HG03565 (cell line): ENCODE results near the gene MON2.
A peak's percentile ranks its signal among the peaks of the same experiment; 100 is the strongest.

ENCODE experiments used
- ATAC-seq: cut with Tn5 transposase; IDR thresholded peaks from one replicate; pipeline ENCODE4 v1.9.1; 2021; ENCODE audit warnings: mild to moderate bottlenecking, moderate library complexity; ENCODE audit not compliant: unreplicated experiment

The MON2 gene

DNA sequence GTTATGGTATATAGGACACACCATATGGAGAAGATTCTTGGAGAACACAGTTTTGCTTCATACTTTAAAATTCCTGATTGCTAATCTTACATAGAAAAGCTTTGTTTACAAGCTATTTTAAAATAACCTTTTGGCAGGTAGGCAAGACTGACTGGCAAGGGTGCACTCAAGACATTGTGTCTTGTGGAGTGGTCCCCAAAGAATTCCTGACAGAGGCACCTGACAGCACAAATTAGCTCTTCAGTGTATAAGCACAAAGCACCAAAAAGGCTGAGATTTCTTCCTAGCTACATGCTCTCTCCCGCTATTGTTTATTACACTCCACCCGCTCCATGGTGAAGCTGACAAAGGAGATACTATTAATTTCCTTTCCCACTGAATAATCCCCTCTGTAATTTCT lies 139.4 kb downstream of the MON2 start:
- ATAC-seq = no peak

DNA sequence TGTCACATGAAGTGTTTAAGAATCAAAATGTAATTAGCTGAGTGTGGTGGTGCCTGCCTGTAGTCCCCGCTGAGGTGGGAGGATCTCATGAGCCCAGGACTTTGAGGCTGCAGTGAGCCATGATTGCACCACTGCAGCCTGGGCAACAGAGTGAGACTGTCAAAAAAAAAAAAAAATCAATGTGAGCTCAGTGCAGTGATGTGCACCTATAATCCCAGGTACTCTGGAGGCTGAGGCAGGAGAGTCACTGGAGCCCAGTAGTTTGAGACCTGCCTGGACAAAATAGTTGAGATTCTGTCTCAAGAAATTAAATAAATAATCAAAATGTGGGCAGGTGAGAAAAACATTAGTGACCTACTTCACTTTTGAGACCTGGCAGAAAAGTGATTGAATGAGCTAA lies 140.0 kb downstream of the MON2 start:
- ATAC-seq = no peak

DNA sequence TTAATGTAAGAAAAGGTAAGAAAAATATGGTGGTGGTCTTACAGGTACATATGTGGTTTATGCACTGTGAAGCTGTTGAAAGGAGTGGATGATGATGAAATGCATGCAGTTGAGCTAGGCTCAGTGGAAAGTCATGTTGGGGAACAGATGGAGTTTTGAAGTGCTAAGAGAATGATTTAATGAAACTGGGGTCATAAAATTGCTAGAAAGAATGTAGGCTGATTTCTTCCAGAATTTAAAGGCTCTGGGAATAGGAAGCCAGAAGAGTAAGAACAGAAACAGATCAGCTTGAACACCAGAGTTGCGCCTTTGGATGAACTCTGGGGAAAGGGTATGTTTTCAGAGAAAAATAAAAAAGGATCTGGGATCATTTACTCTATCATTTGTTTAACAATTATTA lies 146.5 kb downstream of the MON2 start:
- no peak for ATAC-seq

DNA sequence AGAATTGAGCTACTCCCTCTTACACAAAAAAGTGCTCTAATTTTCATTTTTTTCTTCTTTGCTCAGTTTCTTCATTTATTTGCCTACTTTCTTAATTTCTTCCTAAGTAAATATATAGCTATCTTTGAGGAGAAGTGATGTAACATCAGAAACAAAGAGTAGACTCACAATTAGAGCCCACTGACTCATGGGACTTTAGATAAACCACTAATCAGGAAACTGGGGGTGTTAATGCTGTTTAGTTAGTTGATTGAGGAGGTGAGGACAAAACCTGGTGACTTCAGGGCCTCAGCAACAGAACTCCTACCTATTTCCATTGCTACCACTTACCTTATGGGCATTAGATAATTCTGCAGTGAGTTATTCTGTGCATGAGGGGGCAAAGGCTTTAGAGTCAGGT lies 151.7 kb downstream of the MON2 start:
- no peak for ATAC-seq

DNA sequence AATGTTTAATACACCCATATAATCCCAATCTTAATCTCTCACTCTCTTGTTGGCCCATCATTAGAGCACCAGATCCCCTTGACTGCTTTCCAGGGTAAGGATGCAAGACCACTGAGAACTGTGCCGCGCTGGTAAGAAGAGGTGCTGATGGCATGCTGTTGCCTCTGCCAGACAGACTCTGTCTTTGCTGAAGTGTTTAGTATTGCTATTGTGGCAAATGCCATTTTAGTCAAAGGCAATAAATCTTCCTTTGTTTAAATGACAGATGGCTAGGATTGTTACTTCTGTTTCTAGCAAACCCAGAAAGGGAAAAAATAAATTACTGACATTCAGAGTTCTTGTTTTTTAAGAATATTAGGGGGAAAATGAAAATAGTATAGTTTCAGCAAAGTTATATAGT lies 152.3 kb downstream of the MON2 start:
- no peak for ATAC-seq

DNA sequence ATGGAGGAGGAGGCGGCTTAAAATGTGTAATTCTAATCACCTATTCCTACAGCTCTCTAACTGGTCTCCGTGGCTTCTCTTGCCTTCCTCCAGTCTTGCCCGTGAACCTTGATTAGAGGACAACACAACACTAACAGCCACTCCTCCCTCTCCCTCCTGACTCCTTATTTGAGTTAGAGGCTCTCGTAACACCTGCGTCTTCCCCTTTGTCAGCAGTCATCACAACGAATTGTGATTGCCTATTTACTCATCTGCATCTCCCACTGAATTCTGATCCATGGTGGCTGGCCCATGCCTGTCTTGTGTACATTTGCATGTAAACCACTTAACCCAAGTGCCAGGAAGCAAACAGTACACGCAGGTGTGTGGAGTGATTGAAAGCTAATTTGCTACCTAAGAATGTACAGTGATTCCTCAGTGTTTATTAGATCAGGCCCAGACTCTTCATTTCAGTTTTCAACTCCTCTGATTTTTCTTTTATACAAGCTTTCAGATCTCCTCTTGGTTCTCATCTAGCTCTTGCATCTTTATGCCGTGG lies 154.5 kb downstream of the MON2 start:
- no peak for ATAC-seq

DNA sequence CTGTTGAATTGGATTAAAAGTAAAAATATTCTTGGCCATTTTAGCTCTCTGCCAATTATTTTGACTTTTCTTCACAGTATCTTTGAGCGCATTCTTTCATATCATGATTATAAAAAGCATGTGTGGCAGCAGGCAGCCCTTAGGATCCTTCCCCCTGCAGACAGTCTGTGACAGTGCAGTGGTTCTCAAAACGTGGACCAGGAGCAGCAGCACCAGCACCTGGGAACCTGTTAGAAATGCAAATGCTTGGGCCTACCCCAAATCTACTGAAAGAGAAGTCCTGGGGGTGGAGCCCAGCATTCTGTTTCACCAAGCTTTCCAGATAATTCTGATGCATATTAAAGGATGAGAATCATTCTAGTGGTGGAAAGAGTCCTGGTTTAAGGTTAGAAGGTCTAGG lies 155.6 kb downstream of the MON2 start:
- no peak for ATAC-seq

DNA sequence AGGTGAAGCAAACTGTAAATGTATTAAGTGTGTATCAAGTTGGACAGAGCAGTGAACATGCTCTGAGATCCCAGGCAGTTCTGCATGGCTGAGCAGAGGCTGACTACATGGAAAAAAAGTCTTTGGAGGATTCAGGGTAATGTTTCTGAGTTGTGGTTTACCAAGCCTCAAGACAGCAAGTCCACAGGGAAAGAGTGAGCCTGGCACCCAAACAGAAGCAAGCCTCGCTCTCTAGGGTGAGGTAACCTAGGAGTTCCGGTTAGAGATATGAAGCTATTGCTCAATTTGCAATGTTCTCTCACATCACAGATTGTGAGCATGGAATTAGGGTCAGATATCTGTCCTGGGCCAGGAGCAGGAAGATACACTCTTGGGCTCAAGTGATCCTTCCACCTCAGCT lies 158.6 kb downstream of the MON2 start:
- no peak for ATAC-seq

DNA sequence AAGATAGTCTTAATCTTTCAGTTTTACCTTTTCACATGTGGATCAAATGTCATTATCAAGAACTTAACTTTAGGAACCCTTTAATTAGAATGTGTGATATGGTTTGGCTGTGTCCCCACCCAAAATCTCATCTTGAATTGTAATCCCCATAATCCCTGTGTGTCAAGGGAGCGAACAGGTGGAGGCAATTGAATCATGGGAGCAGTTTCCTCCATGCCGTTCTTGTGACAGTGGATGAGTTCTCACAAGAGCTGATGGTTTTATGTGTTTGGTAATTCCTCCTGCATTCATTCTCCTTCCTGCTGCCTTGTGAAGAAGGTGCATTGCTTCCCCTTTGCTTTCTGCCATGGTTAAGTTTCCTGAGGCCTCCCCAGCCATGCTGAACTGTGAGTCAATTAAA lies 160.6 kb downstream of the MON2 start:
- ATAC-seq = no peak

DNA sequence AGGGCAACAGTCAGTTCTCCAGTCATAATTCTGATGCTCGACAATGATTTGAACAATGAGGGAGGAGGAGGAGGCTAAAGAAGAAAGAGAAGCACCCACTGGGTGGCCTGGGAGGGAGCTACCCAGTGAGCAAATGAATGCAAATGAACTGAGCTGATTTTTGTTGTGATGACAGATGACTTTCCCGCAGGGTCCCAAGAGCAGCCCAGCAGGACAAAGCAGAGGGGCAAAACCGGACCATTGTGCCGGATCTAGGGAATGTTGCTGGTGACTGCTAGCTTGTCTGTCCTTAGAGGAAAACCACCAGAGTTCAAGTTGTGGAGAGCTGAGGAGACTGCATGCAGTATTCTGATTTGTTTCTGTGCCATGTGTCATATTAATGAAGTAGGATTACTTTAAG lies 162.8 kb downstream of the MON2 start:
- no peak for ATAC-seq

DNA sequence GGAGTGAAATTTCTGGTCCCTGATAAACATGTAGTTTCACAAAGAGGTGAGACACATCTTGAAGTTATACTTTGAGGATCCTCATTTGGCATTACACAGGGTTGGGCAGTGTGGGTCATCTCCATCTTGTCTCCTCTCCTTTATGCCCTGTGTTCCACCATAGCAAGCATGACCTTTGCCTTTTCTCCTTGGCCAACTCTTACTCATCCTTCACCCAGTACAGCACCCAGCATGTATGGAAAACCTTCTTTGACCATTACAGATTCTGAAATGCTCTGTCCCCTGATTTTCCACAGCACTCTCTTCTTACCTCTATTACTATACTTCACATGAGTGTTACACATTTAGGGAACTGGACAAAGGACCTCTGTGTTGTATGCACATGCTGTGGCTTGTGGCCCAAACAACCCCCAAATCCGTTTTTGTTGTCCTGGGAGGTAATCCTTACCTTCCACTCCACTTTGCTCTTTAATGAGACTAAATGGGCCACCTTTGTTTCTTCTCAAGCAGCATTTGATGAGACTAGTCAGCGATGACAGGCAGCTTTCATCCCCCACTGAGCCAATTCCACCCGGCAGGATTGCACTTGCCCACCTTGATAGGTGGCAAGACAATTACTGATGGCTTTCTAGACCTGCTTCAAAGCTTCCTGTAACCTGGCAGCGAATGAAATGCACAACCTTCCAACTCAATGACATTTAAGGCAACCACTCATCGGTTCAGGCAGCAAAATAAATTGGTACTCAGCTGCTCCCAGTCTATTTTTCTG lies 163.5 kb downstream of the MON2 start:
- no peak for ATAC-seq

DNA sequence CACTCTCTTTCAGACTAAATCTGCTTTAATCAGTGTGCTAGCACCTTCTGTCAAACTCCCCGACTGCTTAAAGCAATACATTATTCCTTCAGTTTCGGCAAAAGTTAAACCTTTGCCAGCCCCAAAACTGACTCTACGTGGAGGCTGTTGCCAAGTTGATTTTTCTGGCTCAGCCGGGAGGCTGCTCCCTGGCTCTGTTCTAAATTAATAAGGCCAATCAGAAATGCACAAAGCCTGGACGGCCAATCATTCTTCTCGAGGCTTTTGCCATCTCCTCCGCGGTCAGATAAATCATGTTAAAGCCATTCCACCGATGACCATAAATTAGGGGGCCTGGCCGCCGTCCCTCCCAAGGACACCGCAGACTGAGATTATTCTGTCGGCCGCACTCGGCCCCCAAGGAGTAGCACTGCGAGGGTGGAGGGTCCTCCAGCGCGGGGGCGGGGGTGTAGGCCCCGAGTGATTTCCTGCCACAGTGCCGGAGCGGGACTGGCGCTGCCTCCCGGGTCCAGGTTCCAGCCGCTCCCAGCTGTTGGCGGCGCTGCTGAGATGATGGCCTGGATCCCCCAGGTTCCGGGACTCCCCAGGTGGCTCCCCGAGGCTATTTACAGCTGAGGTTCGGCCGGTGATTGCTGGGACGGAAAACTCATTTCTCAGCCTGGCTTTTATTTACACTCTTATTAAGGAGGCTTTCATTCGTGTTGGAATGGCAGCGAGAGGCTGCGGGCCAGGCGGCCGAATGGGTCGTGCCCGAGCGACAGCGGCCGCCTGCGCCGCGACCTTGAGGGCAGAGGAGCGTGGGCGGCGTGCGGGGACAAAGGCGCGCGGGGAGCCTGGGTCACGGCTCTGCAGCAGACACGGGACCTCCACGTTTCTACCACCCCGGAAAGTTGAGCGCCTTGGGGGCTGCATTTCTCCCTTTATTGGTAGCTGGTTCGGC lies 165.1 kb downstream of the MON2 start:
- peak; percentile 35 for ATAC-seq

DNA sequence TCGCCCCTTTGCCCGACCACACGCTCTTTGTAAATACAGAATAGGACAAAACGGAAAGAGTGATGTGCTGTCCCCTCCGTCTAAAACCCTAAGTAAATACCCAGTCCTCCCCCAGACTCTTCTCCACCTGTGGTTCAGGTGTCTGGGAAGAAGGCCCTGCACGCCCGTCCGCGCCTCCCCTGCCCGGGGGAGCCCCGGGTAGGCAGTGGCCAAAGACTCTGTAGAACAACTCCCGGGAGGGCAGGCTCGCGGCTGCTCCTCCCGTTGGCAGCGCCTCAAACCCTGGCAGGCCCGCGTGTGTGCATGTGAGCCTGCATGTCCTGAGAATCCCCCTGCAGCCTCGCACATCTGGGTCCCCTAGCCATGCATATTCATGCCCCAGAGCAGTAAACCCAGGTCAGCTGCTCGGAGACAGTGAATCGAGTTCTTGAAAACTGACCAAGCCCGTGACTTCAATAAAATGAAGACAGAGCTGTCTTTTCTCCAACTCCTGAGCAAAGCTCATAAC lies 165.8 kb downstream of the MON2 start:
- peak; percentile 32 for ATAC-seq

DNA sequence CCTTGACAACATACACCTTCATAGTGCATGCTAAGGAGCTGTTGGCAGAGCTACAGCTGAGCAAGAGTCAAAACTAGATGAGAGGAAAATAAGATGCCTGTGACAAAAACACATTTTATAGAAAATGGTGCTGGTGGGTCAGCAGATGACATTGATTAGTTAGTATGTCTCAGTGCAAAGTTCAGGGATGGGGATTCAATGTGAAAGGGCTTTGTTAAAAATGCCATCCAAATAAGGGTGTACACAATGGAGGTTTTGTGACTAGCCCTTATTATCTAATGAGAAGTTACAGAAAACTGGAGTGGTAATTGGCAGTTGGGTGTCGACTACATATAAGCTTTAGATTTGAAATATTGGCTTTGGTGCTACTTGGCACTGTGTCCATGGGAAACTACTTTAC lies 169.0 kb downstream of the MON2 start:
- no peak for ATAC-seq

DNA sequence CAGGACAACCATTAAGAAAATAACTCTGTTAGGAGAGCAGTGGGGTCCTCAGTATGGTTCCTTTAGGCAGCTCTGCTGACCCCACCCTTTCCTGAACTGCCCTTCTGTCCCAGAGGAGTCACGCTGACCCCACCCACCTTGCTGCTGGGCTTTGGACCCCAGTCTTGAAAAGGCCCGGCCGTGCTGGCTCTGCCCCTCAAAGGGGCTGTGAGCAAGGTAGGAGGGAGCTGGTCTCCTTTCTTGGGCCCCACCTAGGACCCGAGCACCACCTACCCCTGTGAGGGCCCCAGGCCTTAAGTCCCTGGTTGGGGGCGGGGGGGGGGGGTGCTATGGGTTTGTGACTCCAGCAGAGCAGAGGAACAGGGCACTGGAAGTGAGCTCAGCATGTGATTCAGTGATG lies 171.1 kb downstream of the MON2 start:
- ATAC-seq = no peak

DNA sequence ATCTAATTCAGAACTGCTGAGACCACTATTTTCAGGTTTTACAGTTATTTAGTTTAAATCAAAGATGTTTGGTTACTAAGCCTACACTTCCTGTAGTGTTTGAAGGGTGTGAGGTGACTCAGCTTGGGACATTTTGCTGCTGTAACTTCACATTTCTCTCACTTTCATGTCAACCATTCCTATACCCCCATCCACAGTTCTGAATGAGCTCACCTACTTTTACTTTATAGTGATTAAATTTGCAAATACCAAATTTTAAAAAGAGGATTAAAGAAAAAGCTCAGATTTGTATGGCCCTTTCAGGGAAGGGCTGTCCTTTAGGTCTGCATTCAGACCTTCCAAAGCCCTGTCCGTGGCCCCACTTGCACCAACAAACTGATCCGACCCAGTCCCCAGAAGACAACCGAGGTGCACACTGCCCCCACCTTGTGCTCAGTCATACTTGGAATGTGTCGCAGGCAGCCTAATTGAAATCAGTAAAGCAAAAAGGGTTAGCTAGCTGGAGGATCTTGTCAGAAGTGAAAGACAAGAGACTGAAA lies 174.4 kb downstream of the MON2 start:
- peak; percentile 97 for ATAC-seq

DNA sequence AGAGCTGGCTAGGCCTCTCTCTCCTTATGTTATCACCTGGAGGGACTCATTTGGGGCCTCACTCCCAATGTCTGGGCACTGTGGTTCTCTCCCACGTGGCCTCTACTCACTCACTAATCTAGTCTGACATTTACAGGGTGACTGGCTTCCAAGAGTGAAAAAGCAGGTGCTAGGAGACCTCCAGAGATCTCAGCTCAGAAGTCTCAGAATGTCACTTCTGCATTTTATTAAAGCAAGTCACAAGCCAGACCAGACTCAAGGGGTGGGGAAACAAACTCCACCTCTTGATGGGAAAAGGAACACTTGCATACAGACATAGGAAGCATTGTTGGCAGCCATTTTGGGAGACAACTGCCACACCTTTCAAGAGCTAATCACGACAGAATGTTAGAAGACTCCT lies 175.9 kb downstream of the MON2 start:
- ATAC-seq = no peak

DNA sequence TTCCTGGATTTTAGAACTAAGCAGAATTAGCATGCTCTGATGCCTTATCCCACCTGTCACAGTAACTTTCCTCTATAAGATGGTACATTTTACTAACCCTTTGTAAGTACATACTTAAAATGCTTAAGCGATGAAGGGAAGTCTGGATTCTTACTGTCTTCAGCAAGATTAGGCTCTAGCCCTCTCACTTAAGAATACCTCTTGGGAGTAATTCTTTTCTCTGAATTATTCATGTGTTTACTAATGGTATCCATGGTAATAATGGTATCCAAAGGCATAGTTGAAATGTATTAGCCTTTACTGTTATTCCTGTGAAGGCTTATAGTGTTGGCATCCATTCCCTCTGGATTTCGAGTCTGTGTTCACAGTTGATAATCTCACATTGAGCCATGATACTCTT lies 176.9 kb downstream of the MON2 start:
- ATAC-seq = no peak

DNA sequence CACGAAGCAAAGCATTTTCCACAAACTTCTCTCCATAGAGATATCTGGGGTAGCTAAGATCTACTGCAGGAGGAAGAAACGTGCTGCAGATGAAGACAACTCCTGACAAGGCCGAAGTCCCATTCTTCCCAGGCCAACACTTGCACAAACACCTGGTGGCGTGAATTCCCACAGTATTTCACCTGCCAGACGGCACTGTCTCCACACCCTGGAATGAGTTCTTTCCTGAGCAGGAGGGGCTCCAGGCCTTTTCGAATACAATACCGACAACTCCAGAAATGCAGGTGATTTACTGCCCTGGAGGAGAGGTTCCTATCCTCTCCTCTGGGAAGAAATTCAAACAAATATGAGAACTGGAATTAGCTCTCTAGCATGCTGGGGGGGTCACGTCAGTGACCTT lies 179.9 kb downstream of the MON2 start:
- ATAC-seq = no peak

DNA sequence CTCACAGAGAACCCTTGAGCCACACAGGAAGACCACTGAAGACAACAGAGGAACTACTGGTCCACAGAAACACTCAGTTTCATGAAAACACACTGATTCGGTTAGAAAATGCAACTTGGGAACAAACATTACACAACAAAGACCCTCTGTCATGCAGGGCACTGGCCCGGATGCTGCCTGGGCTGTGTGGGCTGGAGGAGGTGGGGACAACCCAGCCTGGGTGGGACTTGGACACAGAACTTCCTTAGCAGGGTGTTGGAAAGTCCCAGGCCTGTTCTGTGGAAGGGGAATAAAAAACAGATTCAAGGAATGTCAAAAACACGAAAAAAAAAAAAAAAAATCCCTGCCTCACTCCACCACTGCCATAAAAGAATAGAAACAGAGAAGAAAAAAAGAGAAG lies 181.0 kb downstream of the MON2 start:
- ATAC-seq = no peak

DNA sequence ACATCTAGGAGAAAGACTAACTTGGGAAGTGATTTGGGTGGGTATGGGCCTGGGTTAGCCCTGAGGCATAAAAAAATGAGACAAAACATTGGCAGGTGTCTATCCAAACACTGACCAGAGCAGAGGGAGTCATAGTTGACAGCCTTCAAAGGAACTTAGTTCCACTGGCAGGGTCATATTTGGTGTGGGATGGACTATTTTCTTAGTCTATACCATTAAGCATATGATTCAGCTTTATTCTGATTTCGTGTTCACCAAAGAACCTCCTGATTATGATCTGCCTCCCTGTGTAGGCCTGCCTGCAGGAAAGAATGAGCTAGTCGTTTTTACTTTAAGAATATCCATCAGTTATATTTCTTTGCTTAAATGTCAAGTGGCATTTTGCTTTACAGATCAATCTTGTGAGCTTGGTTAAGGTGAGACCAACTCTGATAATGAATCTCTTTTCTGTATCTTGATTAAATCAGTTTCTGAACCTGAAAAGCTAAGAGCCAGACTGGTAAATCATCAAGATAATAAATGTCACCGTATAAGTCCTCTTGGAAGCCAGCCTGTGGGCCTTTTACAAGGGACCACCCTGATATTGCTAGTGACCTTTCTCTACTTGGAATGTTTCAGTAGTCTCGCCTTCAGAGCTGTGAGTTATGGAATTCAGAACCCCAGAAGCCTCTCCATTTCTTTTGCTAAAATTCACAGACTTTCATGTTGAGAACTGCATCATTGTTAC lies 182.9 kb downstream of the MON2 start:
- no peak for ATAC-seq
